Measurements from ENCODE around the gene KRTAP5-9.
"Not testable (repeated sequence)": the region's sequence is repeated elsewhere in the genome, so short reads cannot be mapped to it uniquely, and the experiment has no call there.

The KRTAP5-9 gene

GRCh38 chr11:71548120-71548519, at the start of gene KRTAP5-9:
Gene KRTAP5-9 (plus strand): TSS chr11:71548420. CDS start chr11:71548658, 238 bp downstream.
- no peak for DNase-seq (ENCODE audit: low read depth)

- no peak for DNase-seq (ENCODE audit: low read depth)
Measured at GRCh38 chr11:71499125-71499524, 49.1 kb upstream of the KRTAP5-9 start.

GRCh38 chr11:71499546-71499945, 48.7 kb upstream of the KRTAP5-9 start:
- DNase-seq (ENCODE audit: low read depth), result no peak

- no peak for DNase-seq (ENCODE audit: low read depth)
Measured at GRCh38 chr11:71500601-71501021, 47.6 kb upstream of the KRTAP5-9 start.

- DNase-seq (ENCODE audit: low read depth), result no peak
Measured at GRCh38 chr11:71501071-71501985, 46.9 kb upstream of the KRTAP5-9 start.

- DNase-seq (ENCODE audit: low read depth), result no peak
Measured at GRCh38 chr11:71502026-71502425, 46.2 kb upstream of the KRTAP5-9 start.

- DNase-seq (ENCODE audit: low read depth), result no peak
Measured at GRCh38 chr11:71502871-71503435, 45.3 kb upstream of the KRTAP5-9 start.

GRCh38 chr11:71504531-71504930, 43.7 kb upstream of the KRTAP5-9 start:
- DNase-seq (ENCODE audit: low read depth), result no peak

GRCh38 chr11:71505001-71505400, 43.2 kb upstream of the KRTAP5-9 start:
- no peak for DNase-seq (ENCODE audit: low read depth)

- no peak for DNase-seq (ENCODE audit: low read depth)
Measured at GRCh38 chr11:71505781-71506180, 42.4 kb upstream of the KRTAP5-9 start.

GRCh38 chr11:71507102-71507501, 41.1 kb upstream of the KRTAP5-9 start:
- no peak for DNase-seq (ENCODE audit: low read depth)

GRCh38 chr11:71518506-71519471, 29.4 kb upstream of the KRTAP5-9 start:
- no peak for DNase-seq (ENCODE audit: low read depth)

- no peak for DNase-seq (ENCODE audit: low read depth)
Measured at GRCh38 chr11:71519546-71519945, 28.7 kb upstream of the KRTAP5-9 start.

GRCh38 chr11:71525188-71525937, 22.9 kb upstream of the KRTAP5-9 start:
- no peak for DNase-seq (ENCODE audit: low read depth)

GRCh38 chr11:71525938-71526495, 22.2 kb upstream of the KRTAP5-9 start:
- no peak for DNase-seq (ENCODE audit: low read depth)

- DNase-seq (ENCODE audit: low read depth), result not testable (repeated sequence)
Measured at GRCh38 chr11:71526796-71527575, 21.2 kb upstream of the KRTAP5-9 start, which contains the start of gene KRTAP5-7. Gene KRTAP5-7 (plus strand): TSS chr11:71527267. CDS start chr11:71527301, 34 bp downstream.

GRCh38 chr11:71527576-71528210, 20.5 kb upstream of the KRTAP5-9 start:
- DNase-seq (ENCODE audit: low read depth), result no peak

- DNase-seq (ENCODE audit: low read depth), result no peak
Measured at GRCh38 chr11:71530602-71531001, 17.6 kb upstream of the KRTAP5-9 start.

GRCh38 chr11:71532036-71532610, 16.1 kb upstream of the KRTAP5-9 start:
- DNase-seq (ENCODE audit: low read depth), result no peak
